HCT116 (cell line): Measurements from ENCODE around the gene CDK19. TPM values are rescaled to one million over a fixed set of nuclear protein-coding genes. Genes with fewer than 3 reads are reported as not detected.

Experiments
- ATAC-seq: fragments of 200-7000 bp; cut with Tn5 transposase; 2 replicates; pipeline ENCODE4 v1.9.1; 2020; ENCODE audit warnings: mild to moderate bottlenecking, moderate library complexity
- BruUV-seq: library from RNA; stranded (reverse); fragments of 400-500 nt; replicated peaks from 2 replicates; lab custom pipeline; 2021; lab: Mats Ljungman, UMichigan
- CTCF ChIA-PET: fragments of 300-600 bp; sonication (Branson Sonifier 250); formaldehyde crosslinking; loops from one replicate; lab custom pipeline; 2021; ENCODE audit warnings: antibody characterized with exemption; lab: Charles Lee
- POLR2A ChIA-PET: fragments of 300-600, 350-600 bp; sonication (Branson Sonifier 250); formaldehyde crosslinking; loops from one replicate; lab custom pipeline; 2021; ENCODE audit warnings: antibody characterized with exemption; lab: Charles Lee
- RAD21 ChIA-PET, 2 experiments: fragments of 300-600 bp; sonication (Branson Sonifier 250); formaldehyde crosslinking; loops; one replicate each; lab custom pipeline; 2023; ENCODE audit warnings: low total read pairs in 2 of 2; ENCODE audit not compliant: uncharacterized antibody in 2 of 2, unreplicated experiment in 2 of 2, low non-redundant PET in 1 of 2; lab: Charles Lee
- DNase-seq: peaks from one replicate; pipeline ENCODE4 v3.0.0-alpha.2; 2010; ENCODE audit warnings: low read depth, low spot score
- H2AFZ ChIP-seq: fragments of 200-600 bp; shearing (Covaris generic), sonication (generic); 2 replicates; pipeline ENCODE4 v1.6.1; 2017; ENCODE audit warnings: low read depth, mixed run types, mixed read lengths, antibody characterized with exemption, low read length; ENCODE audit not compliant: poor library complexity, severe bottlenecking
- H3K27ac ChIP-seq: 2 replicates; pipeline ENCODE4 v1.5.1; 2012; ENCODE audit warnings: low read depth, low read length
- H3K27me3 ChIP-seq: fragments of 200-600 bp; sonication (generic); 2 replicates; pipeline ENCODE4 v1.6.1; 2016; ENCODE audit warnings: mixed run types, low read length, mixed read lengths; ENCODE audit not compliant: insufficient read depth
- H3K36me3 ChIP-seq, 2 experiments: fragments of 200-500 bp in 1 of 2; fragments of 200-600 bp in 1 of 2; sonication (Bioruptor generic) in 1 of 2; sonication (generic) in 1 of 2; 2 replicates each; pipeline versions ENCODE4 v1.5.1 to v1.6.1; 2014 to 2016; ENCODE audit warnings: low read length in 2 of 2, inconsistent platforms in 1 of 2, mixed read lengths in 1 of 2, mixed run types in 1 of 2; ENCODE audit not compliant: insufficient read depth in 2 of 2, control insufficient read depth in 1 of 2
- H3K4me1 ChIP-seq, 2 experiments: fragments of 200-600 bp in 1 of 2; sonication (generic) in 1 of 2; 2 replicates each; pipeline versions ENCODE4 v1.5.1 to v1.6.1; 2012 to 2017; ENCODE audit warnings: low read length in 2 of 2, inconsistent platforms in 1 of 2, mild to moderate bottlenecking in 1 of 2, mixed read lengths in 1 of 2, mixed run types in 1 of 2, moderate library complexity in 1 of 2; ENCODE audit not compliant: insufficient read depth in 2 of 2, control insufficient read depth in 1 of 2
- H3K4me2 ChIP-seq: fragments of 200-600 bp; sonication (generic); 2 replicates; pipeline ENCODE4 v1.6.1; 2017; ENCODE audit warnings: mixed run types, low read length, mixed read lengths
- H3K4me3 ChIP-seq, 2 experiments: fragments of 200-600 bp in 1 of 2; sonication (generic) in 1 of 2; replicated peaks in 1 of 2; 2 replicates each; pipeline ENCODE4 v1.5.1; 2011 to 2016; ENCODE audit warnings: low read length in 2 of 2, control low read depth in 1 of 2, low read depth in 1 of 2, mild to moderate bottlenecking in 1 of 2, mixed read lengths in 1 of 2, mixed run types in 1 of 2
- H3K79me2 ChIP-seq: fragments of 200-600 bp; sonication (generic); 2 replicates; pipeline ENCODE4 v1.6.1; 2017; ENCODE audit warnings: mild to moderate bottlenecking, mixed run types, low read length, moderate library complexity, mixed read lengths; ENCODE audit not compliant: insufficient read depth
- H3K9ac ChIP-seq: fragments of 200-600 bp; sonication (generic); 2 replicates; pipeline ENCODE4 v1.6.1; 2016; ENCODE audit warnings: low read length, mixed read lengths
- H3K9me2 ChIP-seq: fragments of 200-600 bp; sonication (generic), shearing (Covaris generic); 2 replicates; pipeline ENCODE4 v1.6.1; 2017; ENCODE audit warnings: mixed run types, mild to moderate bottlenecking, moderate library complexity; ENCODE audit not compliant: insufficient read depth
- H3K9me3 ChIP-seq, 2 experiments: fragments of 200-500 bp in 1 of 2; fragments of 200-600 bp in 1 of 2; sonication (Bioruptor generic) in 1 of 2; sonication (generic) in 1 of 2; 2 replicates each; pipeline ENCODE4 v1.6.1; 2014 to 2017; ENCODE audit warnings: low read length in 2 of 2, mixed read lengths in 2 of 2, inconsistent platforms in 1 of 2, low read depth in 1 of 2, mild to moderate bottlenecking in 1 of 2, mixed run types in 1 of 2, moderate library complexity in 1 of 2; ENCODE audit not compliant: control insufficient read depth in 1 of 2, insufficient read depth in 1 of 2
- H4K20me1 ChIP-seq: fragments of 200-600 bp; sonication (generic), shearing (Covaris generic); 2 replicates; pipeline ENCODE4 v1.6.1; 2017; ENCODE audit warnings: mixed run types, mild to moderate bottlenecking, moderate library complexity; ENCODE audit not compliant: insufficient read depth
- CBX3 ChIP-seq: IDR thresholded peaks from 2 replicates; pipeline ENCODE4 v1.6.1; 2012; ENCODE audit warnings: low read depth
- EZH2 ChIP-seq: fragments of 200-600 bp; sonication (generic); IDR thresholded peaks from 2 replicates; pipeline ENCODE4 v1.6.1; 2017; ENCODE audit warnings: antibody characterized with exemption, mixed run types
- EZH2phosphoT487 ChIP-seq: fragments of 200-600 bp; IDR thresholded peaks from 2 replicates; pipeline ENCODE4 v1.6.1; 2018; ENCODE audit warnings: antibody characterized with exemption, borderline replicate concordance
- POLR2AphosphoS5 ChIP-seq: IDR thresholded peaks from 2 replicates; pipeline ENCODE4 v1.6.1; 2011; ENCODE audit warnings: mild to moderate bottlenecking, low read depth, low read length, moderate library complexity
- SRF ChIP-seq: IDR thresholded peaks from 2 replicates; pipeline ENCODE4 v1.6.1; 2012; ENCODE audit warnings: low read depth
- ZFX ChIP-seq: fragments of 450-650 bp; IDR thresholded peaks from 2 replicates; pipeline ENCODE4 v1.6.1; 2017
- ZNF274 ChIP-seq: fragments of 200-500 bp; sonication (Bioruptor generic); IDR thresholded peaks from 2 replicates; pipeline ENCODE4 v1.6.1; 2014; ENCODE audit warnings: mild to moderate bottlenecking, low read depth, low read length, inconsistent platforms
- intact Hi-C: fragments of 100-400 bp; cut with micrococcal nuclease; formaldehyde crosslinking; loops from 2 replicates; pipeline ENCODE4 v1.10.0; 2022
- total RNA-seq: library from RNA; stranded (reverse); gene quantifications from one replicate; pipeline ENCODE4 v1.2.1, GENCODE V29; 2021; ENCODE audit not compliant: unreplicated experiment
- TF ChIP-seq, protein P1 (sequence below): IDR thresholded peaks from 2 replicates; pipeline ENCODE4 v1.6.1; 2011; ENCODE audit warnings: mild to moderate bottlenecking, low read length, moderate library complexity; ENCODE audit not compliant: insufficient replicate concordance; ENCODE audit errors: extremely low read depth

Gene CDK19
- total RNA-seq, 1 experiment from 2014 or later, result 20.0 TPM

DNA sequence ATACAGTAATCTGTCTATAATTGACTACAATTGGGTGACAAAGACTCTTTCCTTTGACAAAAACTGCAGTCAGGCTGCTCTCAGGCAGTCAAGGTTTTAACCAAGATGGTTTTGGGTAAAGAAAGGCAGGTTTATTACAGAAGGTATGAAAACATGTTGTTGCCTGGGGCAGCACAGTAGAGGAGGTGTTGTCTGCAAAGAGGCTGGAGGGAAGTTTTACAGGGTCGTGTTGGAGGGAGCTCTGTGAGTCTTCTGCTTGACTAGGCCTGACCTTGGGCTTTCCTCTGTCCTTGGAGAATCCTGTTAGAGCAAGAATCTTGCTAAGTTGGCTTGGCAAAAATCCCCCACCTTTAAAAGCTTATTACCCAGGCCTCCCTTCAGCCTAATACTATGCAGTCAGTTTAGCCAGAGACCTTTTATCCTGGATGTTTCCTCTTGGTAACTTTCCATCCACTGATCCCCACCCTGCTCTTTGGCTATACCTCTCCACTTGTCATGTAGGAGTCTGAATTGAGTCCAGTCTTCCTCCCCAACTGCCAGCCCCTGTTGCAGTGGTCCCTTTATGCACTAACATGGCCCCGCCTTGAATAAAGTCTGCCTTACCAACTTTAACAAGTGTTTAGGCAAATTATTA is 195.9 kb downstream of the CDK19 start:
- no peaks in the 10 kb centered on the region for H3K79me2 ChIP-seq
- DNase-seq, result no peak
- no peaks in the 10 kb centered on the region for H3K9me2 ChIP-seq
- no peak overlapping the region for H2AFZ ChIP-seq
- no peak overlapping the region for H3K9ac ChIP-seq
- H3K4me3 ChIP-seq, result no peak overlapping the region
- no TSS peak for BruUV-seq
- H4K20me1 ChIP-seq, result no peaks in the 10 kb centered on the region
- peaks cover 5 to 12% of the 10 kb centered on the region in 2 experiments; a peak in 2 of 4 replicates for H3K4me1 ChIP-seq
- intact Hi-C loops, result no loop called here
- ChIA-PET POLR2A (no interaction called here), CTCF (no interaction called here), RAD21 (no interaction called here)
- H3K4me2 ChIP-seq, result no peak overlapping the region
- no peaks in the 10 kb centered on the region for H3K27me3 ChIP-seq
- TF ChIP-seq EZH2, result no peak
- no peak for TF ChIP-seq CBX3
- TF ChIP-seq EZH2phosphoT487, result no peak
- TF ChIP-seq SRF, result no peak
- TF ChIP-seq, protein P1, sequence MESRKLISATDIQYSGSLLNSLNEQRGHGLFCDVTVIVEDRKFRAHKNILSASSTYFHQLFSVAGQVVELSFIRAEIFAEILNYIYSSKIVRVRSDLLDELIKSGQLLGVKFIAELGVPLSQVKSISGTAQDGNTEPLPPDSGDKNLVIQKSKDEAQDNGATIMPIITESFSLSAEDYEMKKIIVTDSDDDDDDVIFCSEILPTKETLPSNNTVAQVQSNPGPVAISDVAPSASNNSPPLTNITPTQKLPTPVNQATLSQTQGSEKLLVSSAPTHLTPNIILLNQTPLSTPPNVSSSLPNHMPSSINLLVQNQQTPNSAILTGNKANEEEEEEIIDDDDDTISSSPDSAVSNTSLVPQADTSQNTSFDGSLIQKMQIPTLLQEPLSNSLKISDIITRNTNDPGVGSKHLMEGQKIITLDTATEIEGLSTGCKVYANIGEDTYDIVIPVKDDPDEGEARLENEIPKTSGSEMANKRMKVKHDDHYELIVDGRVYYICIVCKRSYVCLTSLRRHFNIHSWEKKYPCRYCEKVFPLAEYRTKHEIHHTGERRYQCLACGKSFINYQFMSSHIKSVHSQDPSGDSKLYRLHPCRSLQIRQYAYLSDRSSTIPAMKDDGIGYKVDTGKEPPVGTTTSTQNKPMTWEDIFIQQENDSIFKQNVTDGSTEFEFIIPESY, result no peak
- TF ChIP-seq ZFX, result no peak
- no peak for TF ChIP-seq ZNF274
- no peak for TF ChIP-seq POLR2AphosphoS5
- H3K9me3 ChIP-seq, result no peaks in the 10 kb centered on the region
- ATAC-seq, result no peak
- H3K36me3 ChIP-seq, result 0 out of 4 replicates have a peak, but pooled peaks cover 0 to 2% of the 10 kb centered on the region in 2 experiments
- H3K27ac ChIP-seq, result no peak overlapping the region
